Left colon (tissue), 2 donors: ENCODE data around the gene PTTG1IP. TPM values are rescaled to one million over a fixed set of nuclear protein-coding genes. Genes with fewer than 3 reads are reported as not detected.

Experiments used
- ATAC-seq: fragments of 200-7000 bp; cut with Tn5 transposase; one replicate; pipeline ENCODE4 v1.9.1; 2020; ENCODE audit warnings: mild to moderate bottlenecking, moderate library complexity
- DNase-seq, 2 donors: peaks; one replicate each; pipeline ENCODE4 v3.0.0-alpha.2; 2020
- intact Hi-C, 2 donors: fragments of 100-400 bp; cut with DNase I in 1 of 2; cut with micrococcal nuclease in 1 of 2; formaldehyde crosslinking; loops; one replicate each; pipeline versions ENCODE4 v1.11.2 to v1.14.0; 2022; cut with DNase I, micrococcal nuclease
- total RNA-seq, 2 donors: library from RNA; stranded (reverse); fragmentation: NEBNext Ultra II Directional; extraction: Animal tissue kit (Norgen Biotek cat#: 25700); gene quantifications; one replicate each; pipeline ENCODE4 v1.2.1, GENCODE V29; 2021
- donor health status: DM: no; HTN: no; CAD: no.
- donor health status: DM: yes; HTN: yes; CAD: no.

Gene PTTG1IP
- total RNA-seq, 2 donors from 2014 or later, result 206 to 380 TPM

- intact Hi-C loops, result no loop called here
- DNase-seq, result peak; percentile 58 to 59
These were observed 688 bp downstream of the PTTG1IP start for GRCh38 chr21:44872649-44873355.

GRCh38 chr21:44872323-44872648 is 1.2 kb downstream of the PTTG1IP start:
- ATAC-seq (peak; percentile 16), DNase-seq (no peak)
- intact Hi-C loops, result no loop called here

More at GRCh38 chr21:44872649-44873355, 688 bp downstream of the PTTG1IP start:
- ATAC-seq, result peak; percentile 1

- DNase-seq (peak; percentile 60 to 78), ATAC-seq (peak; percentile 59)
- intact Hi-C loops, result no loop called here
These were observed 1.8 kb downstream of the PTTG1IP start for GRCh38 chr21:44871576-44872269.

GRCh38 chr21:44870748-44871495 is 2.6 kb downstream of the PTTG1IP start:
- intact Hi-C loops, result no loop called here
- DNase-seq, result peak; percentile 55 to 60
- no peak for ATAC-seq

GRCh38 chr21:44869781-44870747 is 3.4 kb downstream of the PTTG1IP start:
- ATAC-seq, result no peak
- no peak for DNase-seq
- intact Hi-C loops, result no loop called here

GRCh38 chr21:44868707-44869106 is 4.8 kb downstream of the PTTG1IP start:
- no peak for DNase-seq
- intact Hi-C loops, result no loop called here
- no peak for ATAC-seq

- DNase-seq (no peak), ATAC-seq (no peak)
- intact Hi-C loops, result no loop called here
These were observed 5.3 kb downstream of the PTTG1IP start for GRCh38 chr21:44867999-44868700.

GRCh38 chr21:44867464-44867863 is 6.0 kb downstream of the PTTG1IP start:
- intact Hi-C loops, result no loop called here
- no peak for DNase-seq

GRCh38 chr21:44866780-44867179 is 6.7 kb downstream of the PTTG1IP start:
- intact Hi-C loops, result no loop called here
- no peak for ATAC-seq
- DNase-seq, result no peak

More at GRCh38 chr21:44867464-44867863, 6.0 kb downstream of the PTTG1IP start:
- no peak for ATAC-seq

- intact Hi-C loops, result no loop called here
- no peak for DNase-seq
- ATAC-seq, result peak; percentile 63
These were observed 7.8 kb downstream of the PTTG1IP start for GRCh38 chr21:44865561-44866280.

GRCh38 chr21:44862869-44863685 is 10.4 kb downstream of the PTTG1IP start:
- no peak for DNase-seq

GRCh38 chr21:44858791-44859190 is 14.7 kb downstream of the PTTG1IP start:
- DNase-seq (no peak), ATAC-seq (no peak)
- intact Hi-C loops, result no loop called here

More at GRCh38 chr21:44862869-44863685, 10.4 kb downstream of the PTTG1IP start:
- ATAC-seq, result no peak
- intact Hi-C loops, result no loop called here

GRCh38 chr21:44858291-44858690 is 15.2 kb downstream of the PTTG1IP start:
- DNase-seq (no peak), ATAC-seq (no peak)
- intact Hi-C loops, result no loop called here

GRCh38 chr21:44857127-44857892 is 16.2 kb downstream of the PTTG1IP start:
- DNase-seq (no peak), ATAC-seq (no peak)
- intact Hi-C loops, result no loop called here

- intact Hi-C loops, result no loop called here
- ATAC-seq (no peak), DNase-seq (no peak)
These were observed 17.4 kb downstream of the PTTG1IP start for GRCh38 chr21:44856131-44856530.

- ATAC-seq, result no peak
- no peak for DNase-seq
- intact Hi-C loops, result no loop called here
These were observed 17.9 kb downstream of the PTTG1IP start for GRCh38 chr21:44855572-44855971.
